LoVo (cell line): ENCODE measurements around the gene SELENBP1.

ENCODE experiments used
- DNase-seq: peaks from one replicate; pipeline ENCODE4 v3.0.0-alpha.2; 2016; ENCODE audit warnings: low spot score

SELENBP1 gene

GRCh38 chr1:151343587-151343986 is 28.9 kb downstream of the SELENBP1 start:
- DNase-seq: no peak

DNA sequence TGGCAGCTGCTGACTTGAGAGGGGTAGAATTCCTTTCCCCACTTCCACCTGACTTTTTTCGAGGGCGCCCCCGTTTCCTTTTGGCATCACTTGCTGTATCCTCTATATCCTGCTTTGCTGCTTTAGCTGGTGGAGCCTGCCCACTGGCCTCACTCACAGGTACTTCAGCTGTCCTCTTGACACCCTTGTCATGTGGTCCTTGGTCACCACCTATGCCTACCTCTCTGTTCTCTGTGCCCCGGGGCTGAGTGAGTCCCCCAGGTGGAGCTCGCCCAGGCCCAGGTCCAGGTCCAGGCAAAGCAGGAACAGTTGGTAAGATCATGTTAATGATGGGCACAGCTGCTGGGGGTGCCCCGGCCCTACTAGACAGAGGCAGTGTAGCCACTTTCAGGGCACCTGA is 29.9 kb downstream of the SELENBP1 start:
- DNase-seq: no peak

GRCh38 chr1:151342021-151342420 is 30.5 kb downstream of the SELENBP1 start:
- DNase-seq: no peak

DNA sequence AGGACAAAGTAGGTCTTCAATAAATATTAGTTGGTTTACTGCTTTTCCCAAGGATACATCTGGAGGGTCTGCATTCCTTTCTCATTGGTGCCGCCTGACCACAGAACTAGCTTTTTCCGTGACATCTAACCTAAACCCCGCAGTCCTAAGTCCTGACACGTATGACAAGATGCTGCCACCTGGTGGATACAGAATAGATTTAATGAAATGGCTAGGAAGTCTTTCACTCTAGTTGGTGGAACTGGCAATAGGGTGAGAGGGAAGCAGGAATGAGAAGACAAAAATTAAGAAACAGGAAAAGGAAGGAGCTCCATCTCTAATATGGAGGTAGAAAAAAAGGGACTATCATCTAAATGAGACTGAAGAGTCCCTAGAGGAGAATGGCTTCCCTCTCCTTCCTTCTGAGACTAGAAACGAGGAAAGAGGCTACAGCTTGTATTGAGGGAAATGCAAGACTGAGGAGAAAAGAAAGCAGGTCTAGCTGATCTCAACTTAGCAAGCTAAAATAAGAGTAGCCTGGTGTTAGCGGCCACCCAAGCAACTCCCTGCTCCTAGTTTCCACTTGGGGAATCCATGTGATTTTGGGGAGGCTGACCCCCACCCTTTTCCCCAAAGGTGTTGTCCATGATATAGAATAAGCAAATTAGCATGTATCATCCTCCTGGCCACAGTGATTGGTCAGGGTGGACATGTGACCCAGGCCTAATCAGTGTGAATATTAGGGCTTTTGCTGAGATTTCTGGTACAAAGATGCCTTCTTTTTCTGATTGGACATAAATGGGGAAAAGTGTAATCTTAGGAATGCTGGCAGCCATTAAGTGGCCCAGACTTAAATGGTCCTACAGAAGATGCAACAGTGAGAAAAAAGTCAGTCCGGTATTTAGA is 31.4 kb downstream of the SELENBP1 start:
- peak; percentile 80 for DNase-seq

DNA sequence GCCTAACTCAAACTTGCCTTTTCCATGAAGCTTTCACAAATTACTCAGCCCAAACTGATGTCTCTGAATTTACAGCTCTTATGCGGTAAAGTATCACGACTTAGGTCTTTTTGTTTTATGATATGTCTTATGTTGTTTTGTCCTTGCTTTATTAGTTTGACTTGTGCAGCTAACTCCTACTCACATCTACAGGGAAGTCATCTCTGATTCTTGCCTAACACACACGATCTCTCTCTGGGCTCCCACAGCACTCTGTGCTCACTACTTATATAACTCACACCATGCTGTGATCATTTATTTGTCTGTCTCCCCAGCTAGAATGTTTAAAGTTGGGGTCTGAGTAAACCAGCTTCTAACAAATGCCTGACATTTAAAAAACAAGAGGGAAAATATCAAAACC is 35.9 kb downstream of the SELENBP1 start:
- DNase-seq: no peak

DNA sequence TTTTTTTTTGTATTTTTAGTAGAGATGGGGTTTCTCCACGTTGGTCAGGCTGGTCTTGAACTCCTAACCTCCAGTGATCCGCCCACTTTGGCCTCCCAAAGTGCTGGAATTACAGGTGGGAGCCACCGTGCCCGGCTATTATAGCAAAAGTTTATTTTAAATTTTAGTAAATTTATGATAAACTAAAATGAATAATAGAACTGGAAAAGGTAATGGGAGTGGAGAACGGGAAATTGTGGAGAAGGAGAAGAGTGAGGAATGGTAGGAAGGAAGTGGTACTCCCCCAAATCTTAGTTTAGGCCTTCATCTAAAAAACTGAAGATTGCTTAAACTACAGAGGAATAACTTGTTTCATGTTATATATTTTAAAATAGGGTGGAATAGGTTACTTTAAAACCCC is 37.7 kb downstream of the SELENBP1 start:
- no peak for DNase-seq

GRCh38 chr1:151327903-151328674 is 44.4 kb downstream of the SELENBP1 start:
- peak; percentile 26 for DNase-seq

DNA sequence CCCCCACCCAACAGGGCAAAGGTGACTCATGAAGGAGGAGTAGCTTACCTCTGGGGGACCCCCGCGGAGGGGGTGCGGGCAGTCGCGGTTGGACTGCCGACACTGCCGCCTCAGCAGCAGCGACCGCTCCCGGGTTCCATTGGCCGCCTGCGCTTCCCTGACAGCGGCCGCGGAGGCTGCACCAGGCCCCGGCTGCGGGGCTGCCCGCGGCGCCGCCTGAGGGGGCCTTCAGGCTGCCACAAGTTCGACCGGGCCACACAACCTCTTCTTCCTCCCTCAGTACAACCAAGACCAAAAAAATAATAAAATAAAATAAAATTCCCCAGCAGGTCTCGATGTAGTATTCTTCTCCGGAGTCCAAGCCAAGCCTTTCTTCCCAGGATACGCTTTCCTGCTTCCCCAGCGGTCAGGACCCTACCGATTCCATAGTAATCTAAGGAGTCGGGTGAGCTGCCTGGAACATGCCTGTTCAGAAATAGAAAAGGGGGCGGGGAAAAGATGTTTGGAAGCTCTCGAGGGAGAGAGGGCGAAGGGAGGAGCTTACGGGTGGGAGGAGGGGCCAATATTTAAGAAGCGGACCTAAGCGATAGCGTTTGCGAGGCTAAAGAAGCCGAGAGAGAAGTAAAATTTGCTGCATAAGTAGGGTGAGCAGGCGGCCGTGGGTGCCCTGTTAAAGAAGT is 45.1 kb downstream of the SELENBP1 start, which contains the start of gene PI4KB:
Gene PI4KB, minus strand, starts transcription at position 194 of the 680 bp plus-strand sequence. CDS start 10,935 bp downstream, outside the sequence.
- DNase-seq: peak; percentile 97

DNA sequence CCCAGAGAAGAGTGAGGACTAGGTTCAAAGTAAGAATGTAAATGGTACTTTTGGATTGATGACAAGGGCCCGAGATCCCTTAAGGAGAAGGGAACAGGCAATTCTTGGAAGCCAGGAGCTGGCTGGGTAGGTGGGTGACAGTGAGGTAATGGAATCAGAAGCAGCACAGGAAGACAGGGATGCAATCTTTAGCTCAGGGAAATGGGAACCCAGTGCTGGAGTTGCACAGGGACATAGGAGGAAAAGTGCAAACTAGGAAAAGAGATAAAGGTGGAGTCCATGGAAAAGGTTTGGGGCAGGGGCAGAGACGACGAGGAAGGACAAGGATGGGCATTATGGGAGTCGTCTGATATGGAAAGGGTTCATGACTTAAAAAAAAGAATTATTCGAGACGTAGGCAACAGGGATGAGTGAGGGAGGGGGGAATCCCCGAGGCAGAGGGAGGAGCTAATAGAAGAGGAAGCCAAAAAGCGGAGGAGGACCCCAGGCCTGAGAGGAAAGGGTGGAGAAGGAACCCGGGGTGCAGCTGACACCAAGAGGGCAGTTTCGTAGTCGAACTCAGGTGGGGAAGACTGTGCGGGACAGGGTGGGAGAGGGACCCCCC is 45.8 kb downstream of the SELENBP1 start:
- DNase-seq: no peak

DNA sequence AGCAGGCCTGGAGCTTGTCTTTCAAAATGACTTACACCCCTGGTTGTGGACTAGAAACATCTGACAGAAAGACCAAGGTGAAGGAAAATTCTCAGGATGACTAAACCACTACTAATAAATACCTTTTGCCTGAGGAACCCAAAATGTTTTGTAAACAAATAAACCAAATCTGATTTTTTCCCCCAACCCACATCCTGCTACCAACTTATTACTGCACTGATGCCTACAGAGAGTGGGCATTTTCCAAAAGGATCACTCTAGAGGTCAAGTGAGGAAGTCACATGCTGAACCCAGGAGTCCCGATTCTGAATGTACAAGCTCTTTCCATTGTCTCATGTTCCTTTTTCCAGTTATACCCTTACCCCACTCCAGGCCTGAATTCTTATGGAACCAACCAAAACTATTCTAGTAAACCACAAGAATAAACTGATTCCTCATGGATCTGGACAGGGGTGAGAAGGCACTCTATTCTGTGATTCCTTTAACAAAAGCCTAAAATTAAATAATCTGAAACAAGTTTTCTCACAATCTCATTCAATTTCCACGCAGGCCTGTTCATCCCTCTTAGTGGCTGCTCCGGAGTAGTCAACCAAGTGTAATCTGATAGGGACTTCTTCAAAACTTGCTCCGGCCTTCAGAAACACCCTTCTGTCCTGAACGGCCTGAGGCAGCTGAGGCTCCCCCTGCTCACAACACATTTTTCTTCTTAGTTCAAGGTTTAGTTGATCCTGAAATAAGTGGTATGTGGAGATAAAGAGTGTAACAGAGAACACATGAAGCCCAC is 46.7 kb downstream of the SELENBP1 start:
- DNase-seq: no peak

- no peak for DNase-seq
Measured at GRCh38 chr1:151325231-151325630, 47.3 kb downstream of the SELENBP1 start.

DNA sequence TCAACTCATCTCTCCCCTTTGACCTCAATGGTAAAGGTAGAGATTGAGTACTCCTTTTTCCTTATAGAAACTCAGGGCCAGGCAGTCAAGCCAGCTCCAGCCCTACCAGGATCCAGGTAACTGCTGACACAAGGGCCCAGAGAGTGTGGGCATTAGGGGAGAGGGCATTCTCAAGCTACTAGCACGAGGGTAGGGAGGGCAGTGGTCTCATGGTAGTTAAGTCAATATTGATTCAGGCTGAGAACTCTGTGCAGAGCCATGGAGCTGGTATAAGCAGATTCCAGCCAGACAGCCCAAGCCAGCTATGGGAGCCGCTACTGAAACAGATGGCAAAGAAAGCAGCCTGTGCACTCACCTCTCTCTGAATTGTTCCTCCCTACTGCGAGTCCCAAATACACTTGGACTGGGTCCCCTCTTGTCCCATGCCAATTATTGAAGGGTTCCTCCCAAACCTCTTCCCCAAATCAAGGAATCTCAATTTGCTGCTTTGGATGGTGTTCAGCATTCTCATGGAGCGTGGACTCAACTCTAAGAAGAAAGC is 48.0 kb downstream of the SELENBP1 start:
- no peak for DNase-seq

DNA sequence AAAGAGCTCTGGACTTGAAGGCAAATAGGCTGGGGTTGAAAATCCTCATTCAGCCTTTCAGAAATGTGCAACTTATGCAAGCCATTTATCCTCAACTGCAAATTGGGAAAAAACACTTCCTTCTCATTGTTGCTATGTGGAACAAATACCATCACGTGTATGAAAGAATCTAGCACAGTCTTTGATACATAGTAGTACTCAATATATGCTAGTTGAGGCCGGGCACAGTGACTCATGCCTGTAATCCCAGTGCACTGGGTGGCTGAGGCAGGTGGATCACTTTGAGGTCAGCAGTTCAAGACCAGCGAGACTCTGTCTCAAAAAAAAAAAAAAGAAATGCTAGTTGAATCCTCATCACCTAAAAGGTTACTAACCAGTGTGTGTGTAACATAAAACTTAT is 53.5 kb downstream of the SELENBP1 start:
- DNase-seq: no peak

DNA sequence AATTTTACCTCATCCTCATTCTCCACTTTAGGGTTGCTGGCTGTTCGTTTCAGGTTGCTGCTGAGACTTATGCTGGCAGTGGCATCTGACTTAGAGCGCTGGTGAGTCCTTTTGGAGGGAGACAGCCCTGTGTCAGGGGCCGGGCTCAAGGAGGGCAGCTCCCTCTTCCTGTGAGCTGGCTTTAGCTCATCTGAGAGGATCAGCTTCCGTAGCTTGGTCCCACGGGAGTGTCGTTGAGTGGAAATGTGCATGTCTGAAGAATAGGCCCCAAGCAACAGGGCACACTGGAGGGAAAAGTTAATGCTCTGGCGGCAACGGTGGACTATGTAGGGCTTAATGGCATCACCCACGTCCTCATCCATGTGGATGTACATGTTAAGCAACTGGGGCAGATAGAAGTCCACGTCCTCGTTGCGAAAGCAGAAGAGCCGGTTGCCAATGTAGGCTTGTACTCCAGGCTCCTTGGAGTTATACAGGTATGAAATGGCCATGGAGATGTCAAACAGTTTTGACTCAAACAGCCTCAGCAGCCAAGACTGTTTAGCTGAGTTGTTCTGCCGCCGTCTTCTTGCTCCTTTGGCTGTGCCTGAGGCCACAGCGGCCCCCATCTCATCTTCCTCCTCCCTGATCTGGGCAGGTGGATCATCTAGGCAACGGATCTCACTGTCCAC is 56.8 kb downstream of the SELENBP1 start:
- no peak for DNase-seq
